Activated CD8-positive, alpha-beta memory T cell treated with anti-CD3 and anti-CD28 coated beads, Interleukin-2, amount 10 ng/mL, durations not matched to agents 7 days and 5 days (primary cell): Measurements from ENCODE around the gene PDS5A. TPM values are rescaled to one million over a fixed set of nuclear protein-coding genes. Genes with fewer than 3 reads are reported as not detected.
"Not testable (repeated sequence)": the region's sequence is repeated elsewhere in the genome, so short reads cannot be mapped to it uniquely, and the experiment has no call there.

ENCODE experiments used
- ATAC-seq: fragments of 150-1000 bp; cut with Tn5 transposase; one replicate; pipeline ENCODE4 v1.10.0; 2021; ENCODE audit warnings: moderate library complexity
- CTCF ChIA-PET: fragments of 350-600 bp; sonication (Branson Sonifier 250); formaldehyde crosslinking; loops from one replicate; lab custom pipeline; 2021; ENCODE audit warnings: antibody characterized with exemption; lab: Charles Lee
- DNase-seq: peaks from one replicate; pipeline ENCODE4 v3.0.0-alpha.2; 2020
- H3K27ac Mint-ChIP-seq: one replicate; pipeline ENCODE4 v1.8.0; 2021; ENCODE audit warnings: mild to moderate bottlenecking, mixed read lengths
- H3K27me3 Mint-ChIP-seq: one replicate; pipeline ENCODE4 v1.8.0; 2021; ENCODE audit warnings: mixed read lengths
- H3K36me3 Mint-ChIP-seq: one replicate; pipeline ENCODE4 v1.8.0; 2021; ENCODE audit warnings: mild to moderate bottlenecking, mixed read lengths
- H3K4me1 Mint-ChIP-seq: one replicate; pipeline ENCODE4 v1.8.0; 2021; ENCODE audit warnings: mixed read lengths
- H3K4me3 Mint-ChIP-seq: one replicate; pipeline ENCODE4 v1.8.0; 2021; ENCODE audit warnings: mild to moderate bottlenecking, moderate library complexity, mixed read lengths
- H3K9me3 Mint-ChIP-seq: one replicate; pipeline ENCODE4 v1.8.0; 2022; ENCODE audit warnings: low read depth, mixed read lengths
- total RNA-seq, 2 experiments: library from RNA; stranded (reverse); gene quantifications; one replicate each; pipeline ENCODE4 v1.2.3, GENCODE V29; 2021

Gene PDS5A
- total RNA-seq, 2 experiments from 2014 or later, result 115 to 116 TPM

- DNase-seq (no peak), ATAC-seq (no peak)
- H3K27me3 Mint-ChIP-seq, result no peaks in the 10 kb centered on the region
- peaks cover 35% of the 10 kb centered on the region for H3K4me1 Mint-ChIP-seq
- peak overlapping the region; percentile 80 for H3K4me3 Mint-ChIP-seq
- H3K9me3 Mint-ChIP-seq, result no peaks in the 10 kb centered on the region
- CTCF ChIA-PET, result interaction anchor here (0.6 to 2.2 kb wide), 23 partner anchors 10 to 757 kb away, joined by 3 to 11 read pairs (median 4); partner anchors contain the start of genes N4BP2, SMIM14 and UBE2K
- H3K36me3 Mint-ChIP-seq, result peaks cover 19% of the 10 kb centered on the region
- H3K27ac Mint-ChIP-seq, result peak overlapping the region; percentile 93
Measured at GRCh38 chr4:39978378-39978775, 666 bp upstream of the PDS5A start.

DNA sequence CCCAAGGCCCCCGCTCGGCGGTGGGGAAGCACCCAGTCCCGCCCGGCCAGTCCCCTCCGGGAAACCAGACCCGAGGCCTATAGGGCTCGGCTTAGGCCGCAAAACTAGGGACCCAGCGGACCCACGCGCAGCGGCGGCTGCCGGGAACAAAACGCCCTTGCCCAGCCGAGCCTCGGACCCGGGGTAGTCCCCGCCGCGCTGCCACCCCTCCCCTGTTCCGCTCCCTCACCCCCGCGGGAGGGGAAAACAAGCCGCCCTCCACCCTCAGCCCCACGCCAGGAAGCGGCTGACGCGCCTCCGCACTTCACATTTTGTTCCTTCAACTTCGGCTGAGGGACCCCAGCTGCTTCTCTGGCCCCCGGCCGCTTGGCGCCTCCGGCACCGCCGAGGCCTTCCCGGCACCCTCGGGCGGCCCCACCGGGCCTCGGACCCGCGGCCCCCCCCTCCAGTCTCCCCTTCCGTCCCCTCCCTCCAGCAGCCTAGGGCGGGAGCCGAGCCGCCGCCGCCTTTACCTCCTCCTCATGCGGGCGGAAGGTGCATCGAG, 694 bp downstream of the PDS5A start:
- Mint-ChIP-seq H3K9me3 (no peaks in the 10 kb centered on the region), H3K36me3 (peaks cover 25% of the 10 kb centered on the region), H3K27ac (peak overlapping the region; percentile 86), H3K27me3 (no peaks in the 10 kb centered on the region), H3K4me1 (peaks cover 41% of the 10 kb centered on the region), H3K4me3 (peak overlapping the region; percentile 87)
- ATAC-seq, result peak; percentile 28
- CTCF ChIA-PET, result interaction anchor here (1.5 kb wide), 1 partner anchor 74 kb away, joined by 3 read pairs; no protein-coding TSS in a partner anchor
- peak; percentile 68 for DNase-seq

- no peaks in the 10 kb centered on the region for H3K9me3 Mint-ChIP-seq
- peak overlapping the region; percentile 87 for H3K4me3 Mint-ChIP-seq
- H3K27me3 Mint-ChIP-seq, result no peaks in the 10 kb centered on the region
- DNase-seq, result peak; percentile 85
- peak; percentile 35 for ATAC-seq
- H3K4me1 Mint-ChIP-seq, result peaks cover 42% of the 10 kb centered on the region
- H3K36me3 Mint-ChIP-seq, result peaks cover 28% of the 10 kb centered on the region
- CTCF ChIA-PET, result interaction anchor here (0.7 to 3.8 kb wide), 9 partner anchors 11 to 510 kb away, joined by 3 to 17 read pairs (median 4); partner anchors contain the start of gene UBE2K
- peak overlapping the region; percentile 86 for H3K27ac Mint-ChIP-seq
Measured at GRCh38 chr4:39976141-39976944, 1.4 kb downstream of the PDS5A start.

DNA sequence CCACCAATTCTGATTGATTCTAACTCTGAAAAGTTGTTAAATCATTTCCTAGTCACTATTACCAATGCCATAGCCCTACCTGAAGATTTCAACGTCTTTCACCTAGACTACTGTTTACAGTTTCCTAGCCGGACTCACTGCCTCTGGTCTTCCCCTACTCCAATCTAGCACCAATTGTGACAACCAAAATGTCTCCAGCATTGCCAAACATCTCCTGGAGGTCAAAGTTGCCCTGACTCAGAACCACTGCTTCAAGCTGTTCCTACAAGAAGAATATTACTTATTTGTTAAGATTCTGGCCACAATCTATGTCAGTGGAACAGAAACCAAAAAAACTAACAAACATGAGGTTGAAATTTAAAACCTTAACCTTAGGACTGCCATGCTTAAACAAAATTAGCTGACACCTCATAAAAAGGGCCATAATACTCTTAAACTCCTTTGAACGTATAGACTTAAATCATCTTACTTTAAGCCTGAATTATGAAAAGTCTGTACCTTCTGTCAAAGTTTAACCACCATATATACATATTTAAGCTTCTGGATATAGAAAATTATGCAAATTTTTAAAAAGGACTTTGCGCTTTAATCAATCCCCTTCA, 2.1 kb downstream of the PDS5A start:
- DNase-seq (no peak), ATAC-seq (no peak)
- Mint-ChIP-seq H3K36me3 (peaks cover 31% of the 10 kb centered on the region), H3K4me1 (peaks cover 49% of the 10 kb centered on the region), H3K4me3 (peak overlapping the region; percentile 87), H3K27ac (peak overlapping the region; percentile 86), H3K9me3 (no peaks in the 10 kb centered on the region), H3K27me3 (no peaks in the 10 kb centered on the region)
- CTCF ChIA-PET, result interaction anchor here (0.7 to 3.8 kb wide), 9 partner anchors 11 to 509 kb away, joined by 3 to 17 read pairs (median 4); partner anchors contain the start of gene UBE2K

GRCh38 chr4:39973052-39973451, 4.7 kb downstream of the PDS5A start:
- not testable (repeated sequence) for DNase-seq, ATAC-seq, H3K9me3 Mint-ChIP-seq, H3K27me3 Mint-ChIP-seq
- Mint-ChIP-seq H3K4me1 (peaks cover 51% of the 10 kb centered on the region), H3K36me3 (peaks cover 41% of the 10 kb centered on the region), H3K4me3 (peak overlapping the region; percentile 56), H3K27ac (peak overlapping the region; percentile 74)
- CTCF ChIA-PET, result interaction anchor here (3.8 kb wide), 1 partner anchor 276 kb away, joined by 17 read pairs; the partner anchor contains the start of gene UBE2K

- H3K27ac Mint-ChIP-seq, result peak overlapping the region; percentile 49
- H3K9me3 Mint-ChIP-seq, result no peaks in the 10 kb centered on the region
- H3K4me1 Mint-ChIP-seq, result peaks cover 48% of the 10 kb centered on the region
- no peaks in the 10 kb centered on the region for H3K27me3 Mint-ChIP-seq
- CTCF ChIA-PET, result no interaction called here
- ATAC-seq (no peak), DNase-seq (no peak)
- H3K4me3 Mint-ChIP-seq, result no peak overlapping the region
- peaks cover 42% of the 10 kb centered on the region for H3K36me3 Mint-ChIP-seq
Measured at GRCh38 chr4:39970671-39971640, 6.8 kb downstream of the PDS5A start.

- H3K4me3 Mint-ChIP-seq, result no peak overlapping the region
- peaks cover 18% of the 10 kb centered on the region for H3K4me1 Mint-ChIP-seq
- CTCF ChIA-PET, result no interaction called here
- peaks cover 34% of the 10 kb centered on the region for H3K36me3 Mint-ChIP-seq
- no peaks in the 10 kb centered on the region for H3K27me3 Mint-ChIP-seq
- DNase-seq (no peak), ATAC-seq (no peak)
- no peak overlapping the region for H3K27ac Mint-ChIP-seq
- H3K9me3 Mint-ChIP-seq, result no peaks in the 10 kb centered on the region
Measured at GRCh38 chr4:39963656-39964055, 14.1 kb downstream of the PDS5A start.

DNA sequence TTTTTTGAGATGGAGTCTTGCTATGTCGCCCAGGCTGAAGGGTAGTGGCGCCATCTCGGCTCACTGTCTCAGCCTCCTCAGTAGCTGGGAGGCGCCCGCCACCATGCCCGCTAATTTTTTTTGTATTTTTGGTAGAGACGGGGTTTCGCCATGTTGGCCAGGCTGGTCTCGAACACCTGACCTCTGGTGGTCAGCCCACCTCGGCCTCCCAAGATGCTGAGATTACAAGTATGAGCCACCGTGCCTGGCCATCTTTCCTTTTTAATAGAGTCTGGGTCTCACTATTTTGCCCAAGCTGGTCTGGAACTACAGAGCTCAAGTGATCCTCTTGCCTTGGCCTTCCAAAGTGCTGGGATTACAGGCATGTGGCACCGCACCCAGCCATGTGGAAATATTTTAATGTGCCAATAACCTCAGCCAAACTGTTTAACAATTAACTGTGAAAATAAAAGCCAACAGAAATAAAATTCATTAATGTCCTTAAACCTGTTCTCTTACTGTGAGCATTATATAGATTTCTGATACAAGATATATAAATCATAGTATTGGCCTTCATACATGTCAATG, 16.3 kb downstream of the PDS5A start:
- Mint-ChIP-seq H3K27ac (no peak overlapping the region), H3K4me1 (peaks cover 16% of the 10 kb centered on the region)
- CTCF ChIA-PET, result no interaction called here

DNA sequence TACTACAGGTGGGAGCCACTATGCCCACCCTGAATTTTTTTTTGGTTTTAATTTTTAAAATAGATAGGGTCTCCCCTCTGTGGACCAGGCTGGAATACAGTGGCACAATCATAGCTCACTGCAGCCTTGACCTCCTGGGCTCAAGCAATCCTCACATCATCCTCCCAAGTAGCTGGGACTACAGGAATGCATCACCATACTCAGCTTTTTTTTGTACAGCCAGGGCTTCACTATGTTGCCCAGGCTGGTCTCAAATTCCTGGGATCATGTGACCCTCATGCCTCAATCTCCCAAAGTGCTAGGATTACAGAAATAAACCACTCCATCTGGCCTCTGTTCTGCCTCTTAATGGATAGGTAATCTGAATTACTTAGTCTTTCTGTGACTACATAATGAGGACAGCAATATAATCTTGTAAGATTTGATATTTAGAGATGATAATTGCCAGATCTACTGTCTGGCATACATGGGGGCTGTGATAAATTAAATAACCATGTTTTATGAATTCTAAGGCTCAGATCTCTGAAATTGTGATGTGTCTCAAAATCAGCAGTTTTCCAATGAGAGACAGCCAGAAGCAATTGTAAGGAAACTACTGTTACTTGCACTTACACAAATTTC, 26.7 kb downstream of the PDS5A start:
- H3K27ac Mint-ChIP-seq, result peak overlapping the region; percentile 8
- no peaks in the 10 kb centered on the region for H3K27me3 Mint-ChIP-seq
- no peak overlapping the region for H3K4me3 Mint-ChIP-seq
- peaks cover 22% of the 10 kb centered on the region for H3K36me3 Mint-ChIP-seq
- ATAC-seq (no peak), DNase-seq (peak; percentile 33)
- no peaks in the 10 kb centered on the region for H3K9me3 Mint-ChIP-seq
- peaks cover 29% of the 10 kb centered on the region for H3K4me1 Mint-ChIP-seq
- CTCF ChIA-PET, result no interaction called here

More for the DNA sequence above, 16.3 kb downstream of the PDS5A start:
- no peak for ATAC-seq
- no peak overlapping the region for H3K4me3 Mint-ChIP-seq
- H3K27me3 Mint-ChIP-seq, result no peaks in the 10 kb centered on the region
- no peak for DNase-seq
- peaks cover 36% of the 10 kb centered on the region for H3K36me3 Mint-ChIP-seq
- no peaks in the 10 kb centered on the region for H3K9me3 Mint-ChIP-seq

DNA sequence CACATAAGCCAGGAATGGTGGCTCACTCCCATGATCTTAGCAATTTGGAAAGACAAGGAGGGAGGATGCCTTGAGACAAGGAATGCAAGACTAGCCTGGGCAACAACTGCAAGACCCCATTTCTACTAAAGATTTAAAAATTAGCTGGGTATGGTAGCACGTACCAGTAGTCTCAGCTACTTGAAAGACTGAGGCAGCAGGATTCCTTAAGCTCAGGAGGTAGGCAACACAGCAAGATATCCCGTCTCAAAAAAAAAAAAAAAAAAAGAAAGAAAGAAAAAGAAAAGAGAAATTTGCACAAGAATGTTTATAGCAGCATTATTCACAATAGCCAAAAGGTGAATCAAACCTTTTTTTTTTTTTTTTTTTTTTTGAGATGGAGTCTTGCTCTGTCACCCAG, 29.7 kb downstream of the PDS5A start:
- no peaks in the 10 kb centered on the region for H3K27me3 Mint-ChIP-seq
- DNase-seq (no peak), ATAC-seq (no peak)
- peaks cover 17% of the 10 kb centered on the region for H3K36me3 Mint-ChIP-seq
- H3K9me3 Mint-ChIP-seq, result no peaks in the 10 kb centered on the region
- peaks cover 25% of the 10 kb centered on the region for H3K4me1 Mint-ChIP-seq
- no peak overlapping the region for H3K4me3 Mint-ChIP-seq
- CTCF ChIA-PET, result interaction anchor here (1.1 kb wide), 1 partner anchor 21 kb away, joined by 4 read pairs; no protein-coding TSS in a partner anchor
- no peak overlapping the region for H3K27ac Mint-ChIP-seq

DNA sequence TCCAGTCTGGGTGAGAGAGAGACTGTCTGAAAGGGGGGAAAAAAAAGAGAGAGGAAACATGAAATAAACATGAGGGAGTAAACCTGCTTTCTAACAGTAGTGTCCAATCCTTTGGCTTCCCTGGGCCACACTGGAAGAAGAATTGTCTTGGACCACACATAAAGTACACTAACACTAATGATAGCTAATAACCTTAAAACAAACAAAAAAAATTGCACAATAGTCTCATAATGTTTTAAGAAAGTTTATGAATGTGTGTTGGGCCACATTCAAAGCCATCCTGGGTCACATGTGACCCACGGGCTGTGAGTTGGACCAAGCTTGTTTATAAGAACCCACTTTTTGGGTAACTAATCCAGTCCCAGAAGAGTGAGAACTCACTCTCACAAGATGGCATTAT, 30.3 kb downstream of the PDS5A start:
- no peak overlapping the region for H3K4me3 Mint-ChIP-seq
- ATAC-seq (no peak), DNase-seq (no peak)
- H3K36me3 Mint-ChIP-seq, result peaks cover 16% of the 10 kb centered on the region
- peaks cover 27% of the 10 kb centered on the region for H3K4me1 Mint-ChIP-seq
- H3K9me3 Mint-ChIP-seq, result no peaks in the 10 kb centered on the region
- CTCF ChIA-PET, result interaction anchor here (1.1 to 1.7 kb wide), 2 partner anchors 14 to 22 kb away, joined by 4 read pairs; no protein-coding TSS in a partner anchor
- peak overlapping the region; percentile 8 for H3K27ac Mint-ChIP-seq
- H3K27me3 Mint-ChIP-seq, result no peaks in the 10 kb centered on the region

DNA sequence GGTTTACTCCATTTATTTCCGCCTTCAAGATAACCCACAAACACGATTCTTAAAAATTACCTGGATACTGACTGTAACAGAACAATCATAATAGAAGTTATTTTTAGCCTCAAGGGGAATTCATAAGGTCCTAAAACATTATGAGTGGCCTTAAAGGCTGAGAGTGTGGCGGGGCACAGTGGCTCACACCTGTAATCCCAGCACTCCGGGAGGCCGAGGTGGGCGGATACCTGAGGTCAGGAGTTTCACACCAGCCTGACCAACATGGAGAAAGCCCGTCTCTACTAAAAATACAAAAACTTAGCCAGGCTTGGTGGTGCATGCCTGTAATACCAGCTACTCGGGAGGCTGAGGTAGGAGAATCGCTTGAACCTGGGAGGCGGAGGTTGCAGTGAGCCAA, 33.5 kb downstream of the PDS5A start:
- H3K27ac Mint-ChIP-seq, H3K4me3 Mint-ChIP-seq, ATAC-seq, H3K27me3 Mint-ChIP-seq, DNase-seq, H3K9me3 Mint-ChIP-seq: not testable (repeated sequence)
- Mint-ChIP-seq H3K36me3 (peaks cover 10% of the 10 kb centered on the region), H3K4me1 (peaks cover 30% of the 10 kb centered on the region)
- CTCF ChIA-PET, result interaction anchor here (0.7 to 2.1 kb wide), 2 partner anchors 9 to 46 kb away, joined by 4 to 6 read pairs; no protein-coding TSS in a partner anchor
